ENCODE data around the gene VPS54.

DNA sequence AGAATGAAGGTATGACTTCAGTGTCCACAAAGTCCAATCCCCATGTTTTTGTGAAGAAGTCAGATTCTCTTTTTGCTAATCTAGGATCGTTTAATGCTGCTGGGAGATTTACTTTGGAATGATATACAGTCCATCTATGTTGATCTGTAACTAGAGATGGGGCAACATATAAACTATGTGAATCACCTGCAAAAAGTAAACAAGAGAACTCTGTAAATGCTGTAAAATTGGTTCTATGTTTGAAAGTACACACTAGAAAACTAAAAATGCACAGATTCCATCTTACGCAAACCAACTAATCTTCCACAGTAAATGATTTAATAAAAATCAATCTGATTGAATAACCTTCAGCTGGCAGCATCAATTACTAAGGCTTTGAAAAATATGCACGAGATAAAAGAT is 37.5 kb downstream of the VPS54 start:
- no peak for TF ChIP-seq EZH2phosphoT487 (IDR thresholded peaks at IDR 0.05; ENCODE audit: borderline replicate concordance)
- TF ChIP-seq, protein P1, sequence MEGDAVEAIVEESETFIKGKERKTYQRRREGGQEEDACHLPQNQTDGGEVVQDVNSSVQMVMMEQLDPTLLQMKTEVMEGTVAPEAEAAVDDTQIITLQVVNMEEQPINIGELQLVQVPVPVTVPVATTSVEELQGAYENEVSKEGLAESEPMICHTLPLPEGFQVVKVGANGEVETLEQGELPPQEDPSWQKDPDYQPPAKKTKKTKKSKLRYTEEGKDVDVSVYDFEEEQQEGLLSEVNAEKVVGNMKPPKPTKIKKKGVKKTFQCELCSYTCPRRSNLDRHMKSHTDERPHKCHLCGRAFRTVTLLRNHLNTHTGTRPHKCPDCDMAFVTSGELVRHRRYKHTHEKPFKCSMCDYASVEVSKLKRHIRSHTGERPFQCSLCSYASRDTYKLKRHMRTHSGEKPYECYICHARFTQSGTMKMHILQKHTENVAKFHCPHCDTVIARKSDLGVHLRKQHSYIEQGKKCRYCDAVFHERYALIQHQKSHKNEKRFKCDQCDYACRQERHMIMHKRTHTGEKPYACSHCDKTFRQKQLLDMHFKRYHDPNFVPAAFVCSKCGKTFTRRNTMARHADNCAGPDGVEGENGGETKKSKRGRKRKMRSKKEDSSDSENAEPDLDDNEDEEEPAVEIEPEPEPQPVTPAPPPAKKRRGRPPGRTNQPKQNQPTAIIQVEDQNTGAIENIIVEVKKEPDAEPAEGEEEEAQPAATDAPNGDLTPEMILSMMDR (IDR thresholded peaks at IDR 0.05 in 2 of 3, conservative IDR thresholded peaks at IDR 0.05 in 1 of 3; ENCODE audit: borderline replicate concordance in 1 of 3, insufficient read depth in 1 of 3, low read depth in 2 of 3, low read length in 2 of 3) = no peak
- TF ChIP-seq POLR2A (IDR thresholded peaks at IDR 0.05; ENCODE audit: borderline replicate concordance, extremely low read depth, insufficient read depth, insufficient read length) = no peak
- no peak for TF ChIP-seq EZH2 (IDR thresholded peaks at IDR 0.05)
- TF ChIP-seq MAX (IDR thresholded peaks at IDR 0.05) = no peak
- no peak for TF ChIP-seq CEBPB (IDR thresholded peaks at IDR 0.05; ENCODE audit: low read depth)
- TF ChIP-seq REST (IDR thresholded peaks at IDR 0.05; ENCODE audit: low read depth) = no peak
- TF ChIP-seq YY1 (IDR thresholded peaks at IDR 0.05; ENCODE audit: extremely low read depth, insufficient replicate concordance, low read depth, low read length) = no peak
- TF ChIP-seq POLR2AphosphoS5 (IDR thresholded peaks at IDR 0.05; ENCODE audit: low read depth, low read length) = no peak
- no peak for TF ChIP-seq SP1 (IDR thresholded peaks at IDR 0.05; ENCODE audit: low read depth)
- no peak for TF ChIP-seq TCF7L2 (IDR thresholded peaks at IDR 0.05; ENCODE audit: borderline replicate concordance, extremely low read depth, insufficient read depth, insufficient read length)
